Esophagus muscularis mucosa (tissue), 4 donors: ENCODE data around the gene LKAAEAR1. TPM values are rescaled to one million over a fixed set of nuclear protein-coding genes. Genes with fewer than 3 reads are reported as not detected.

Experiments used
- DNase-seq: peaks from one replicate; pipeline ENCODE4 v3.0.0-alpha.2; 2017; ENCODE audit errors: extremely low spot score
- H3K27ac ChIP-seq, 4 donors: fragments of 200-600 bp; sonication (generic); replicated peaks in 1 of 4; 1 replicate in 3 of 4; 2 replicates in 1 of 4; pipeline ENCODE4 v1.5.1; 2016 to 2019; ENCODE audit warnings: mild to moderate bottlenecking in 1 of 4
- H3K27me3 ChIP-seq, 4 donors: fragments of 200-600 bp; sonication (generic); one replicate each; pipeline versions ENCODE4 v1.5.1 to v1.6.0; 2016 to 2019
- H3K36me3 ChIP-seq, 4 donors: fragments of 200-600 bp; sonication (generic); one replicate each; pipeline ENCODE4 v1.5.1; 2016 to 2019
- H3K4me1 ChIP-seq, 4 donors: fragments of 200-600 bp; sonication (generic); one replicate each; pipeline ENCODE4 v1.5.1; 2016 to 2019
- H3K4me3 ChIP-seq, 4 donors: fragments of 200-600 bp; sonication (generic); 1 replicate in 2 of 4; 2 replicates in 2 of 4; pipeline ENCODE4 v1.5.1; 2016 to 2019; ENCODE audit warnings: mild to moderate bottlenecking in 4 of 4, moderate library complexity in 1 of 4
- H3K9me3 ChIP-seq, 4 donors: fragments of 200-600 bp; sonication (generic); 1 replicate in 3 of 4; 2 replicates in 1 of 4; pipeline ENCODE4 v1.5.1; 2016 to 2019
- CTCF ChIP-seq, 3 experiments: fragments of 200-600 bp in 2 of 3; fragments of 450-650 bp in 1 of 3; sonication (generic) in 2 of 3; IDR thresholded peaks; one replicate each; pipeline ENCODE4 v1.5.1; 2017 to 2019; ENCODE audit warnings: antibody characterized with exemption in 3 of 3, mild to moderate bottlenecking in 2 of 3, moderate library complexity in 1 of 3
- EP300 ChIP-seq: sonication (generic); formaldehyde crosslinking; IDR thresholded peaks from one replicate; pipeline ENCODE4 v1.6.1; 2017; ENCODE audit warnings: antibody characterized with exemption
- POLR2A ChIP-seq: fragments of 450-650 bp; IDR thresholded peaks from one replicate; pipeline ENCODE4 v1.6.1; 2017; ENCODE audit warnings: antibody characterized with exemption, moderate library complexity, mild to moderate bottlenecking, low read depth
- POLR2AphosphoS5 ChIP-seq, 2 donors: sonication (generic); formaldehyde crosslinking; IDR thresholded peaks; one replicate each; pipeline ENCODE4 v1.6.1; 2017; ENCODE audit warnings: antibody characterized with exemption in 2 of 2
- WGBS: methylation state at CpG from one replicate; pipeline ENCODE4 v1.1.5; 2018; 5-methylcytosine and 5-hydroxymethylcytosine counted together
- intact Hi-C: fragments of 100-400 bp; cut with DNase I; formaldehyde crosslinking; loops from one replicate; pipeline ENCODE4 v1.15.1; 2023
- total RNA-seq, 4 donors: library from RNA; depleted of rRNA; stranded (reverse); fragments of >200 nt; gene quantifications; one replicate each; pipeline versions ENCODE4 v1.1.0 to v1.2.1, GENCODE V29; 2016

The LKAAEAR1 gene
- total RNA-seq, 4 donors from 2014 or later: not detected

- 58% methylated on average over 3 of the region's 15 CpGs for WGBS
- no peak for DNase-seq
- no peak for TF ChIP-seq POLR2A
- TF ChIP-seq EP300: no peak
- no peak for TF ChIP-seq POLR2AphosphoS5 (IDR thresholded peaks at IDR 0.05)
- TF ChIP-seq CTCF (IDR thresholded peaks at IDR 0.05): no peak
- H3K27me3 ChIP-seq: peaks cover 3 to 99% (median 61%) of the 10 kb centered on the region in 4 donors
- H3K36me3 ChIP-seq: peaks cover 0 to under 1% (median 0%) of the 10 kb centered on the region in 4 donors
- peak overlapping the region in 3 of 4 donors; percentile 65 to 75 (median 71) for H3K27ac ChIP-seq
- H3K9me3 ChIP-seq: no peaks in the 10 kb centered on the region
- intact Hi-C loops: no loop called here
- H3K4me1 ChIP-seq: peaks cover 37 to 60% (median 53%) of the 10 kb centered on the region in 4 donors
- H3K4me3 ChIP-seq: peak overlapping the region; percentile 43 to 56 (median 47)
Measured at GRCh38 chr20:64041040-64041780, 43.0 kb downstream of the LKAAEAR1 start.

GRCh38 chr20:64040231-64041039 lies 43.8 kb downstream of the LKAAEAR1 start:
- intact Hi-C loops: no loop called here
- 62% methylated on average over 8 of the region's 12 CpGs for WGBS

GRCh38 chr20:64039293-64040160 lies 44.7 kb downstream of the LKAAEAR1 start:
- intact Hi-C loops: no loop called here
- Histone ChIP-seq H3K36me3 (peaks cover 0 to 13% (median 11%) of the 10 kb centered on the region in 4 donors), H3K4me1 (peaks cover 37 to 55% (median 53%) of the 10 kb centered on the region in 4 donors), H3K27me3 (peaks cover 3 to 94% (median 61%) of the 10 kb centered on the region in 4 donors), H3K27ac (peak overlapping the region in 3 of 4 donors; percentile 19 to 55 (median 37)), H3K4me3 (peak overlapping the region; percentile 51 to 60 (median 56)), H3K9me3 (no peaks in the 10 kb centered on the region)
- TF ChIP-seq POLR2A: no peak
- no peak for TF ChIP-seq CTCF (IDR thresholded peaks at IDR 0.05)
- TF ChIP-seq EP300: no peak
- no peak for TF ChIP-seq POLR2AphosphoS5 (IDR thresholded peaks at IDR 0.05)
- 8% methylated on average over 12 of the region's 17 CpGs for WGBS
- DNase-seq: no peak

More at GRCh38 chr20:64040231-64041039, 43.8 kb downstream of the LKAAEAR1 start:
- DNase-seq: no peak
- peaks cover 0 to 4% (median 2%) of the 10 kb centered on the region in 4 donors for H3K36me3 ChIP-seq
- peaks cover 3 to 99% (median 63%) of the 10 kb centered on the region in 4 donors for H3K27me3 ChIP-seq
- peak overlapping the region in 3 of 4 donors; percentile 37 to 55 (median 42) for H3K27ac ChIP-seq
- no peaks in the 10 kb centered on the region for H3K9me3 ChIP-seq
- peaks cover 37 to 59% (median 53%) of the 10 kb centered on the region in 4 donors for H3K4me1 ChIP-seq
- TF ChIP-seq CTCF (IDR thresholded peaks at IDR 0.05) (no peak), EP300 (no peak), POLR2A (no peak)
- no peak overlapping the region for H3K4me3 ChIP-seq

GRCh38 chr20:64038565-64039292 lies 45.5 kb downstream of the LKAAEAR1 start:
- Histone ChIP-seq H3K4me3 (peak overlapping the region; percentile 51 to 60 (median 56)), H3K4me1 (peaks cover 37 to 55% (median 53%) of the 10 kb centered on the region in 4 donors), H3K36me3 (peaks cover 4 to 21% (median 16%) of the 10 kb centered on the region in 4 donors), H3K27me3 (peaks cover 3 to 86% (median 61%) of the 10 kb centered on the region in 4 donors), H3K9me3 (no peaks in the 10 kb centered on the region), H3K27ac (peak overlapping the region; percentile 38 to 70 (median 46))
- 2% methylated on average over 17 of the region's 91 CpGs for WGBS
- intact Hi-C loops: no loop called here
- DNase-seq: no peak
- TF ChIP-seq CTCF (IDR thresholded peaks at IDR 0.05) (peak; percentile 64 to 75 (median 74)), POLR2AphosphoS5 (IDR thresholded peaks at IDR 0.05) (peak in 1 of 2 donors; percentile 37), EP300 (no peak)
